Endothelial cell of umbilical vein (primary cell): Measurements from ENCODE around the gene NEU4. TPM values are rescaled to one million over a fixed set of nuclear protein-coding genes. Genes with fewer than 3 reads are reported as not detected.

Experiments
- BruUV-seq: library from RNA; stranded (reverse); fragments of 400-500 nt; replicated peaks from 2 replicates; lab custom pipeline; 2021; lab: Mats Ljungman, UMichigan
- CTCF ChIA-PET: fragments of 300-600, 350-600 bp; sonication (Branson Sonifier 250); formaldehyde crosslinking; loops from one replicate; lab custom pipeline; 2021; ENCODE audit warnings: antibody characterized with exemption, inconsistent platforms; lab: Charles Lee
- POLR2A ChIA-PET: fragments of 300-600, 350-600 bp; sonication (Branson Sonifier 250); formaldehyde crosslinking; loops from one replicate; lab custom pipeline; 2021; ENCODE audit warnings: antibody characterized with exemption, inconsistent platforms; lab: Charles Lee
- DNase-seq: peaks from one replicate; pipeline ENCODE4 v3.0.0-alpha.2; 2011; ENCODE audit warnings: low read depth, low spot score
- FAIRE-seq: peaks from 2 replicates; lab custom pipeline; 2011; peaks lifted over from hg19 to GRCh38; lab: Jason Lieb, UNC
- H2AFZ ChIP-seq: 2 replicates; pipeline ENCODE4 v1.6.0; 2012; ENCODE audit warnings: low read depth, low read length, control low read depth, inconsistent platforms
- H3K27ac ChIP-seq: 2 replicates; pipeline ENCODE4 v1.5.1; 2011; ENCODE audit warnings: low read depth, mild to moderate bottlenecking, control low read depth, low read length, moderate library complexity; ENCODE audit not compliant: insufficient read depth
- H3K27me3 ChIP-seq, 2 experiments: 2 replicates each; pipeline versions ENCODE4 v1.6.0 to v1.6.1; 2011; ENCODE audit warnings: low read length in 2 of 2, mixed read lengths in 1 of 2; ENCODE audit not compliant: control insufficient read depth in 2 of 2, insufficient read depth in 2 of 2
- H3K36me3 ChIP-seq, 2 experiments: 2 replicates in 1 of 2; 3 replicates in 1 of 2; pipeline ENCODE4 v1.5.1; 2011; ENCODE audit warnings: low read length in 2 of 2, mild to moderate bottlenecking in 1 of 2, moderate library complexity in 1 of 2; ENCODE audit not compliant: control insufficient read depth in 2 of 2, insufficient read depth in 2 of 2; ENCODE audit errors: extremely low read depth in 1 of 2
- H3K4me1 ChIP-seq: 3 replicates; pipeline ENCODE4 v1.5.1; 2011; ENCODE audit warnings: mild to moderate bottlenecking, low read length; ENCODE audit not compliant: control insufficient read depth, insufficient read depth; ENCODE audit errors: extremely low read depth
- H3K4me2 ChIP-seq: 2 replicates; pipeline ENCODE4 v1.6.1; 2011; ENCODE audit warnings: low read length, control low read depth, mixed read lengths; ENCODE audit not compliant: insufficient read depth
- H3K4me3 ChIP-seq, 3 experiments: fragments of 200-600 bp in 1 of 3; sonication (generic), shearing (Covaris generic) in 1 of 3; replicated peaks in 1 of 3; 2 replicates each; pipeline ENCODE4 v1.5.1; 2011 to 2016; ENCODE audit warnings: control low read depth in 3 of 3, low read length in 3 of 3, mild to moderate bottlenecking in 2 of 3, inconsistent platforms in 1 of 3, low read depth in 1 of 3, moderate library complexity in 1 of 3; ENCODE audit not compliant: insufficient read depth in 1 of 3
- H3K79me2 ChIP-seq: 2 replicates; pipeline ENCODE4 v1.6.0; 2012; ENCODE audit warnings: low read length, inconsistent platforms; ENCODE audit not compliant: control insufficient read depth, insufficient read depth
- H3K9ac ChIP-seq: replicated peaks from 2 replicates; pipeline ENCODE3; 2011; ENCODE audit warnings: low read length, control low read depth; ENCODE audit not compliant: insufficient read depth; ENCODE audit errors: extremely low read depth
- H3K9me1 ChIP-seq: replicated peaks from 3 replicates; pipeline ENCODE4 v1.6.0; 2011; ENCODE audit warnings: mild to moderate bottlenecking, low read length; ENCODE audit not compliant: control insufficient read depth, insufficient read depth; ENCODE audit errors: extremely low read depth
- H3K9me3 ChIP-seq: replicated peaks from 2 replicates; pipeline ENCODE4 v1.5.1; 2012; ENCODE audit warnings: low read length, inconsistent platforms; ENCODE audit not compliant: control insufficient read depth, insufficient read depth
- H4K20me1 ChIP-seq: replicated peaks from 2 replicates; pipeline ENCODE3; 2011; ENCODE audit warnings: mild to moderate bottlenecking, low read length; ENCODE audit not compliant: control insufficient read depth, insufficient read depth; ENCODE audit errors: extremely low read depth
- EZH2 ChIP-seq: IDR thresholded peaks from 2 replicates; pipeline ENCODE4 v1.6.1; 2012; ENCODE audit warnings: borderline replicate concordance, low read depth, mild to moderate bottlenecking, moderate library complexity, low read length, inconsistent platforms; ENCODE audit not compliant: severe bottlenecking
- FOS ChIP-seq: IDR thresholded peaks from 2 replicates; pipeline ENCODE4 v1.6.1; 2011; ENCODE audit warnings: mild to moderate bottlenecking, low read length, moderate library complexity, borderline replicate concordance; ENCODE audit not compliant: insufficient read depth
- GATA2 ChIP-seq: IDR thresholded peaks from 2 replicates; pipeline ENCODE4 v1.7.0; 2011; ENCODE audit warnings: low read depth, mild to moderate bottlenecking, moderate library complexity, mixed read lengths, low read length; ENCODE audit not compliant: insufficient read length, insufficient read depth
- JUN ChIP-seq: IDR thresholded peaks from 2 replicates; pipeline ENCODE4 v1.6.1; 2011; ENCODE audit warnings: borderline replicate concordance, low read depth; ENCODE audit not compliant: insufficient read length, insufficient read depth
- MYC ChIP-seq: IDR thresholded peaks from one replicate; pipeline ENCODE4 v1.6.1; 2011; ENCODE audit warnings: mild to moderate bottlenecking, low read depth, low read length
- POLR2A ChIP-seq: IDR thresholded peaks from 2 replicates; pipeline ENCODE4 v1.6.1; 2012; ENCODE audit warnings: low read depth, mild to moderate bottlenecking, control low read depth, low read length
- POLR2AphosphoS5 ChIP-seq: IDR thresholded peaks from 2 replicates; pipeline ENCODE4 v1.6.1; 2012; ENCODE audit warnings: low read depth, mild to moderate bottlenecking, control low read depth, low read length, moderate library complexity; ENCODE audit not compliant: insufficient read depth
- dilution Hi-C: fragments of 300-500 bp; cut with MboI; formaldehyde crosslinking; loops from one replicate; pipeline ENCODE4 v1.15.0; 2019; ENCODE audit warnings: low sequenced_read_pairs; ENCODE audit not compliant: extremely low pct_ligation_motif_present
- intact Hi-C: fragments of 100-400 bp; cut with micrococcal nuclease; formaldehyde crosslinking; loops from one replicate; pipeline ENCODE4 v1.10.0; 2022
- polyA plus RNA-seq, 4 experiments: library from polyadenylated mRNA; depleted of rRNA in 3 of 4; stranded (reverse) in 3 of 4; unstranded in 1 of 4; fragments of >200 nt; gene quantifications; 2 replicates each; pipeline versions ENCODE4 v1.2.1 to v1.2.3, GENCODE V29; 2011 to 2012; ENCODE audit warnings: missing spikeins in 1 of 4
- total RNA-seq: library from RNA; stranded (reverse); gene quantifications from 2 replicates; pipeline ENCODE4 v1.2.3, GENCODE V29; 2021
- TF ChIP-seq, protein P1 (sequence below), 2 donors: IDR thresholded peaks; 1 replicate in 1 of 2; 2 replicates in 1 of 2; pipeline ENCODE4 v1.5.1; 2011; ENCODE audit warnings: low read length in 2 of 2, mild to moderate bottlenecking in 2 of 2, moderate library complexity in 2 of 2, control low read depth in 1 of 2, inconsistent platforms in 1 of 2, low read depth in 1 of 2; ENCODE audit not compliant: insufficient read depth in 1 of 2; ENCODE audit errors: extremely low read depth in 1 of 2
- TF ChIP-seq, protein P2 (sequence below): IDR thresholded peaks from 2 replicates; pipeline ENCODE4 v1.6.1; 2011; ENCODE audit not compliant: insufficient read depth, insufficient read length

NEU4 gene
- total and polyA plus RNA-seq, 2 donors (not counting 3 experiments of a cell fraction or from before 2014, with no cell fraction given), result not detected

DNA sequence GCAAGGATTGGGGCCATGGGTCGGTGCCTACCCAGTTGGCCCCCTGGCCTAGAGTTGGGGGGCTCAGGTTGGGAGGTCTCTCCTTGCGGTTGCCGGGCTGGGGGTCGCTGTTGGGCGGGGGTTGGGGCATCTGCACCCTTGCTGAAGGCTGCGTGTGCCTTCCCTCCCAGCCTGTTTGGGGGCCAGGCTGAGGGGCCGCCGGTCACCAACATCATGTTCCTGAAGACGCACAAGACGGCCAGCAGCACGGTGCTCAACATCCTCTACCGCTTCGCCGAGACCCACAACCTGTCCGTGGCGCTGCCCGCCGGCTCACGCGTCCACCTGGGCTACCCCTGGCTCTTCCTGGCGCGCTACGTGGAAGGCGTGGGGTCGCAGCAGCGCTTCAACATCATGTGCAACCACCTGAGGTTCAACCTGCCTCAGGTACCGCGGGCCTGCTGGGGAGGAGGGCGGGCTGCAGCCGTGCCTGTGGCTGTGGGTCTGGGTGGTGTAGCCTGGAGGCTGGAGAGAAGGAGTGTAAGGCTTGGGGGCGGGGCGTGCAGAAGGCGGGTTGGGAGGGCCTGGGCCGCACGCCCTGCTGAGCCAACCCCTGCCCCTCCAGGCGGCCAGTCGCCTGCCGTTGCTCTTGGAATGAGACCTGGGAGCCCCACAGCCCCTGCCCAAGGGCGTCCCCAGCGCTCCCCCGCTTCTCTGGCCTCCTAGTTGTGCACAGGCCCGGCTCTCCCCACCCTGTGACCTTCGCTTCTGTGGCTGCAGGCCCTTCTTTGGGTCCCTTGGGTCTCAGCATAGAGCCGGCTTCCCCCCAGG lies 7.2 kb upstream of the NEU4 start:
- H3K4me2 ChIP-seq, result no peak overlapping the region
- H2AFZ ChIP-seq, result no peak overlapping the region
- no peaks in the 10 kb centered on the region for H3K9me1 ChIP-seq
- H3K27ac ChIP-seq, result no peak overlapping the region
- intact Hi-C loops (no loop called here), dilution Hi-C loops (no loop called here)
- no peaks in the 10 kb centered on the region for H3K36me3 ChIP-seq
- TF ChIP-seq JUN (no peak), POLR2A (no peak), FOS (no peak), POLR2AphosphoS5 (no peak), EZH2 (no peak), GATA2 (no peak), MYC (no peak)
- TF ChIP-seq, protein P1, sequence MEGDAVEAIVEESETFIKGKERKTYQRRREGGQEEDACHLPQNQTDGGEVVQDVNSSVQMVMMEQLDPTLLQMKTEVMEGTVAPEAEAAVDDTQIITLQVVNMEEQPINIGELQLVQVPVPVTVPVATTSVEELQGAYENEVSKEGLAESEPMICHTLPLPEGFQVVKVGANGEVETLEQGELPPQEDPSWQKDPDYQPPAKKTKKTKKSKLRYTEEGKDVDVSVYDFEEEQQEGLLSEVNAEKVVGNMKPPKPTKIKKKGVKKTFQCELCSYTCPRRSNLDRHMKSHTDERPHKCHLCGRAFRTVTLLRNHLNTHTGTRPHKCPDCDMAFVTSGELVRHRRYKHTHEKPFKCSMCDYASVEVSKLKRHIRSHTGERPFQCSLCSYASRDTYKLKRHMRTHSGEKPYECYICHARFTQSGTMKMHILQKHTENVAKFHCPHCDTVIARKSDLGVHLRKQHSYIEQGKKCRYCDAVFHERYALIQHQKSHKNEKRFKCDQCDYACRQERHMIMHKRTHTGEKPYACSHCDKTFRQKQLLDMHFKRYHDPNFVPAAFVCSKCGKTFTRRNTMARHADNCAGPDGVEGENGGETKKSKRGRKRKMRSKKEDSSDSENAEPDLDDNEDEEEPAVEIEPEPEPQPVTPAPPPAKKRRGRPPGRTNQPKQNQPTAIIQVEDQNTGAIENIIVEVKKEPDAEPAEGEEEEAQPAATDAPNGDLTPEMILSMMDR (IDR thresholded peaks at IDR 0.05; ENCODE audit: extremely low read depth in 1 of 2, insufficient read depth in 1 of 2, low read depth in 1 of 2, low read length in 2 of 2), result no peak
- TF ChIP-seq, protein P2, sequence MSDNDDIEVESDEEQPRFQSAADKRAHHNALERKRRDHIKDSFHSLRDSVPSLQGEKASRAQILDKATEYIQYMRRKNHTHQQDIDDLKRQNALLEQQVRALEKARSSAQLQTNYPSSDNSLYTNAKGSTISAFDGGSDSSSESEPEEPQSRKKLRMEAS, result no peak
- peaks cover 15 to 18% of the 10 kb centered on the region in 2 experiments for H3K27me3 ChIP-seq
- no peaks in the 10 kb centered on the region for H3K79me2 ChIP-seq
- ChIA-PET POLR2A (no interaction called here), CTCF (no interaction called here)
- no peaks in the 10 kb centered on the region for H3K9me3 ChIP-seq
- H3K4me1 ChIP-seq, result peaks cover 5% of the 10 kb centered on the region
- BruUV-seq, result no TSS peak
- FAIRE-seq, result no peak
- H4K20me1 ChIP-seq, result no peaks in the 10 kb centered on the region
- no peak for DNase-seq
- no peak overlapping the region for H3K9ac ChIP-seq
- H3K4me3 ChIP-seq, result no peak overlapping the region
